ENCODE data around the gene SGO2.

The SGO2 gene

DNA sequence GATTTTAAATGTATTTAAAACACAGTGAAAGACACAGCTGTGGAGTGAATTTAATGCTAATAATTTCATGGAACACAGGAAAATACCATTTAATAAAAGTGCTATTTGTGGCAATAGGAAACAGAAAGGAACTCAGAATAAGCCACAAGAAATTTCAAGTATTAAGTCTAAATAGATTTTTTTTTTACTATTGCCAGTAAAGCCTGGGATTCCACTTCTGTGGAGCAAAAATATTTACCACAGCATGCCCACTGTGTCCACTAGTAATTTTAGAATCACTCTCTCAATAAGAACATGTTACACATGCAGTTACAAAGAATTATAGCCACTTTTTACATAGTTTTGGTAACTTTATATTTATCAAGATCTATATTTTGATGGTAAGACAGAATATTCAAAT is 33.4 kb upstream of the SGO2 start:
- H3K4me3 ChIP-seq (ENCODE audit: low read depth in 1 of 2, low read length in 2 of 2), result no peak overlapping the region
- H3K36me3 ChIP-seq (ENCODE audit: control insufficient read depth in 1 of 2, insufficient read depth in 2 of 2, low read length in 2 of 2), result peaks cover 14 to 66% of the 10 kb centered on the region in 2 donors
- H3K27ac ChIP-seq (ENCODE audit: low read depth, low read length), result no peak overlapping the region
- H3K27me3 ChIP-seq (ENCODE audit: control insufficient read depth in 1 of 2, insufficient read depth in 2 of 2, low read length in 2 of 2), result no peaks in the 10 kb centered on the region
- H3K9me3 ChIP-seq (ENCODE audit: control insufficient read depth in 1 of 2, low read length in 2 of 2), result no peaks in the 10 kb centered on the region
- no peak overlapping the region for H3K9ac ChIP-seq (ENCODE audit: low read depth in 1 of 2, low read length in 2 of 2)
- H3K4me1 ChIP-seq (ENCODE audit: control insufficient read depth in 1 of 2, insufficient read depth in 2 of 2, low read length in 2 of 2), result no peaks in the 10 kb centered on the region

DNA sequence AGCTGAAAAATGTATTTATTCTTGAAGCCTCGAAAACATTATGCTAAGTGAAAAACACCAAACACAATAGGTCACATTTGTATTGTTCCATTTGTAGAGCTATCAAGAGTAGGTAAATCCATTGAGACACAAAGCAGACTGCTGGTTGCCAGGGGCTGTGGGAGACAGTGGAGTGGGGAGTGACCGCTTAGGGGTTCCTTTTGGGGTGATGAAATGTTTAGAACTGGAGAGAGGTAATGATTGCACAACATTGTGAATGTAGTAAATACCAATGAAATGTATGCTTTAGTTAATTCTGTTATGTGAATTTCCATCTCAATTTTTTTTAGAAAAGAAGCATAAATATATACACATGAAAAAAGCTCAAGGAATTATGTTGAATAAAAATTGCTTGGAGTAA is 32.0 kb upstream of the SGO2 start:
- H3K9ac ChIP-seq (ENCODE audit: low read depth in 1 of 2, low read length in 2 of 2), result no peak overlapping the region
- H3K4me3 ChIP-seq (ENCODE audit: low read depth in 1 of 2, low read length in 2 of 2), result no peak overlapping the region
- H3K27me3 ChIP-seq (ENCODE audit: control insufficient read depth in 1 of 2, insufficient read depth in 2 of 2, low read length in 2 of 2), result no peaks in the 10 kb centered on the region
- H3K27ac ChIP-seq (ENCODE audit: low read depth, low read length), result no peak overlapping the region
- H3K36me3 ChIP-seq (ENCODE audit: control insufficient read depth in 1 of 2, insufficient read depth in 2 of 2, low read length in 2 of 2), result peaks cover 19 to 78% of the 10 kb centered on the region in 2 donors
- H3K9me3 ChIP-seq (ENCODE audit: control insufficient read depth in 1 of 2, low read length in 2 of 2), result no peaks in the 10 kb centered on the region
- H3K4me1 ChIP-seq (ENCODE audit: control insufficient read depth in 1 of 2, insufficient read depth in 2 of 2, low read length in 2 of 2), result no peaks in the 10 kb centered on the region

DNA sequence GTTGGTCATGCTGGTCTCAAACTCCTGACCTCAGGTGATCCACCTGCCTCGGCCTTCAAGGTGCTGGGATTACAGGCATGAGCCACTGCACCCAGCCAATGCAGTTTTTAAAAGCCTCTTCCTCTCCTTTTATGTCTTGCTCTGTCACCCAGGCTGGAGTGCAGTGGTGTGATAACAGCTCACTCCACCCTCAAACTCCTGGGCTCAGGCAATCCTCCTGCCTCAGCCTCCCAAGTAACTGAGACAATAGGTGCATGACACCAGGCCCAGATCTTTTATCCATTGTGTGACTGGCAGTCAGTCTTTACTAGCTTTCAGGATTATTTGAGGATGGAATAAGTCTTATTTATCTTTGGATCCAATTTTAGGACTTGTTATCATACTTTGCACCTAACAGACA is 29.3 kb upstream of the SGO2 start:
- no peak overlapping the region for H3K4me3 ChIP-seq (ENCODE audit: low read depth in 1 of 2, low read length in 2 of 2)
- no peak overlapping the region for H3K27ac ChIP-seq (ENCODE audit: low read depth, low read length)
- no peaks in the 10 kb centered on the region for H3K4me1 ChIP-seq (ENCODE audit: control insufficient read depth in 1 of 2, insufficient read depth in 2 of 2, low read length in 2 of 2)
- H3K27me3 ChIP-seq (ENCODE audit: control insufficient read depth in 1 of 2, insufficient read depth in 2 of 2, low read length in 2 of 2), result no peaks in the 10 kb centered on the region
- H3K9ac ChIP-seq (ENCODE audit: low read depth in 1 of 2, low read length in 2 of 2), result no peak overlapping the region
- no peaks in the 10 kb centered on the region for H3K9me3 ChIP-seq (ENCODE audit: control insufficient read depth in 1 of 2, low read length in 2 of 2)
- peaks cover 8 to 56% of the 10 kb centered on the region in 2 donors for H3K36me3 ChIP-seq (ENCODE audit: control insufficient read depth in 1 of 2, insufficient read depth in 2 of 2, low read length in 2 of 2)

DNA sequence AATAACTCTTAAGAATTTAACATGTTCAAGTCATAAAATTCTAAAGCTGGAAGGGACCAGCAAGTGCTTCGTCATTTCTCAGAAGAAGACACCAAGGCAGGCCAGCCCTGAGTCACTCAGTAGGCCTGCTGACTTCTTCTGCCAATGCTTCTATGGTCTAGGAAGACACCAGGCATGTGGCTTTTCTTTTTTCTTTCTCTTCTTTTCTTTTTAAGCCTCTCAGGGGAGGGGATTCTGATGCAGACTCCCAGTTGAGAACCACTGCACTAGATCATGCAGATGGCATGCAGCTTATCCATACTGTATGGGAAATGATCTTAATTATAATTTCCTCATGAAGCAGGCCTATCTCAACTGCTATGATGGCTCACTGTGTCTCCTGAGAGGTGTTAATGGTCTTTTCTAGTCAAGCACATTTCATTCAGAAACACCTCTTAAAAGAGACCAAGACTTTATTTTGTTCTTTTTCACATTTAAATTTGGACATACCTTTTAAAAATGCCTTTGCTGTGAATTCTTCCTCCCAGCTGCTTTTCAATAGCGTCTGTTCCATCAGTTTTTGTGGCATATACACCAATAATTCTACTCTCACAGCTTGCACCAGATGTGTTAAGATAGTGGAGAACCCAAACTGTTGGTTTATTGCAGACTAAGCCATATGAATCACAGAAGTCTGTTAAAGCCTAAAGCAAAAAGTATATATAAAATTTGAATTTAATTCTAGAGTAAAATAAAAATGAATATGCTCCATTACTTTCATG is 27.4 kb upstream of the SGO2 start:
- no peaks in the 10 kb centered on the region for H3K9me3 ChIP-seq (ENCODE audit: control insufficient read depth in 1 of 2, low read length in 2 of 2)
- no peak overlapping the region for H3K9ac ChIP-seq (ENCODE audit: low read depth in 1 of 2, low read length in 2 of 2)
- H3K4me3 ChIP-seq (ENCODE audit: low read depth in 1 of 2, low read length in 2 of 2), result no peak overlapping the region
- H3K27ac ChIP-seq (ENCODE audit: low read depth, low read length), result no peak overlapping the region
- H3K27me3 ChIP-seq (ENCODE audit: control insufficient read depth in 1 of 2, insufficient read depth in 2 of 2, low read length in 2 of 2), result no peaks in the 10 kb centered on the region
- no peaks in the 10 kb centered on the region for H3K4me1 ChIP-seq (ENCODE audit: control insufficient read depth in 1 of 2, insufficient read depth in 2 of 2, low read length in 2 of 2)
- peaks cover 8 to 48% of the 10 kb centered on the region in 2 donors for H3K36me3 ChIP-seq (ENCODE audit: control insufficient read depth in 1 of 2, insufficient read depth in 2 of 2, low read length in 2 of 2)

DNA sequence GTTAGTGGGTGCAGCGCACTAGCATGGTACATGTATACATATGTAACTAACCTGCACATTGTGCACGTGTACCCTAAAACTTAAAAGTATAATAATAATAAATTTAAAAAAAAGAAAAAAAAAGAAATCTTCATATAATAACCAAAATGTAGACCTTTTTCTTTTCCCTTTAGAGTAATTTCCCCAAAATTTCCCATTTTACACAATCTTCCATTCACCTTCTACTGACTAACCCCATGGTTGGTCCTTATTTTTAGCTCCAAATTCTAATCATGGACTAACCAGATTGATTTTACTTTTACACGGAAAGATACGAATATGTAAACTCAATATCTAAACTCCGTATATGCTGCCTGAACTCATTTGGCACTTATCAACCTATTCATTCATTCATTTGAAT is 23.8 kb upstream of the SGO2 start:
- Histone ChIP-seq H3K9ac (ENCODE audit: low read depth in 1 of 2, low read length in 2 of 2) (no peak overlapping the region), H3K27me3 (ENCODE audit: control insufficient read depth in 1 of 2, insufficient read depth in 2 of 2, low read length in 2 of 2) (no peaks in the 10 kb centered on the region), H3K9me3 (ENCODE audit: control insufficient read depth in 1 of 2, low read length in 2 of 2) (no peaks in the 10 kb centered on the region), H3K36me3 (ENCODE audit: control insufficient read depth in 1 of 2, insufficient read depth in 2 of 2, low read length in 2 of 2) (peaks cover 5 to 26% of the 10 kb centered on the region in 2 donors), H3K4me3 (ENCODE audit: low read depth in 1 of 2, low read length in 2 of 2) (no peak overlapping the region), H3K27ac (ENCODE audit: low read depth, low read length) (no peak overlapping the region), H3K4me1 (ENCODE audit: control insufficient read depth in 1 of 2, insufficient read depth in 2 of 2, low read length in 2 of 2) (no peaks in the 10 kb centered on the region)

DNA sequence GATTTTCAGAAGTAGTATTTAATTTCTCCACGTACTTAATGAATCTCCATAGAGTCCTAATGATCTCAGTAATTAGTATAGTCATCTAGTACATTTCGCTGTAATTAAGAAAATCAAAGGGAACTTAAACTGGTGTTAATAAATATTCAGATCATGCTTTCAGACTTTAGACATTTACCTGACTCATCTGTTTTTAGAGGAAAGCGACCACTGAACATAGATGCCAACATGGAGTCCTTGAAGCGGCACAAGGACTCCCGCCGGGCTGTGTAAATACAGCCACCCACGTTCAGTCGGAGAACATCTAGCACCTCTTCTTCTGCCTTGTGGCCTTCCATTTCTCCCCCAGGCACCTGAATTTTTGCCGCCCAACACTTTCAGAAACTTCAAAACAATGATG is 19.3 kb upstream of the SGO2 start:
- Histone ChIP-seq H3K4me1 (ENCODE audit: control insufficient read depth in 1 of 2, insufficient read depth in 2 of 2, low read length in 2 of 2) (peaks cover 12 to 15% of the 10 kb centered on the region in 2 donors), H3K27me3 (ENCODE audit: control insufficient read depth in 1 of 2, insufficient read depth in 2 of 2, low read length in 2 of 2) (no peaks in the 10 kb centered on the region), H3K9ac (ENCODE audit: low read depth in 1 of 2, low read length in 2 of 2) (no peak overlapping the region), H3K36me3 (ENCODE audit: control insufficient read depth in 1 of 2, insufficient read depth in 2 of 2, low read length in 2 of 2) (peaks cover 0 to 9% of the 10 kb centered on the region in 2 donors), H3K27ac (ENCODE audit: low read depth, low read length) (no peak overlapping the region), H3K9me3 (ENCODE audit: control insufficient read depth in 1 of 2, low read length in 2 of 2) (no peaks in the 10 kb centered on the region), H3K4me3 (ENCODE audit: low read depth in 1 of 2, low read length in 2 of 2) (no peak overlapping the region)

DNA sequence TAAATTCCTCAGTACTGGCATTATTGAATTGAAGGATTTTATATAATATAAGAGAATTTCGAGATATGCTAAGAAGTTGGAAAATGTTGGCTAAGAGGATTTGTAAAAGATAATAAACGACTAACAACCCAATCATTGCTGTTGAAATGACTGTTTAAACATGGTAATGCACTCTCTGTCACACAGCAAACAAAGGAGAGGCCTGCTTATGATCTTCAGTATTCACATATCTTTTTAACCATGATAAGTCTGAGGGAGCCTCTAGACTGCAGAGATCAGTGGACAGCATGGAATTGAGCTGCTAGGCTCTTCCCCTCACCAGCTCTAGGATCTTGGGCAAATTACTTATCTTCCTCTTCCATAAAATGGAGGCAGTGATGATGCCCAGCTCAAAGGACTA is 18.8 kb upstream of the SGO2 start:
- H3K27me3 ChIP-seq (ENCODE audit: control insufficient read depth in 1 of 2, insufficient read depth in 2 of 2, low read length in 2 of 2), result no peaks in the 10 kb centered on the region
- no peaks in the 10 kb centered on the region for H3K9me3 ChIP-seq (ENCODE audit: control insufficient read depth in 1 of 2, low read length in 2 of 2)
- peaks cover 12 to 15% of the 10 kb centered on the region in 2 donors for H3K4me1 ChIP-seq (ENCODE audit: control insufficient read depth in 1 of 2, insufficient read depth in 2 of 2, low read length in 2 of 2)
- no peak overlapping the region for H3K9ac ChIP-seq (ENCODE audit: low read depth in 1 of 2, low read length in 2 of 2)
- H3K4me3 ChIP-seq (ENCODE audit: low read depth in 1 of 2, low read length in 2 of 2), result no peak overlapping the region
- peaks cover 0 to 9% of the 10 kb centered on the region in 2 donors for H3K36me3 ChIP-seq (ENCODE audit: control insufficient read depth in 1 of 2, insufficient read depth in 2 of 2, low read length in 2 of 2)
- no peak overlapping the region for H3K27ac ChIP-seq (ENCODE audit: low read depth, low read length)

DNA sequence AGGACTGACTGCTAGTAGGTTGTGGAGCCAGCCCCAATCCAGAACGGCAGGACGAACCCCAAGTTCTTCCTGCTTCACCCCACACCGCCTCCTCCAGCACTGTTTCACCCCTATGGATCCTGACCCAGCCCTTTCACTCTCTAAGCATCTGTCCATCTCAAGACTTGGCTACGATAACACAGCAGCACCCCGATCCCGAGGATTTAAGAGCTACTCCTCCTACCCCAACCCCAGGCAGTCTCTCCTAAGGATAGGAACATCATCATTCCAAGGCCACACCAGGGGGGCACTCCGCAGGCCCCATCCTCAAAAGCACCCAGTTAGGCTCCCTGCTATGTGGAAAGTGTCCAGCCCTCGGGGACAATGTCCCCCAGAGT is 16.8 kb upstream of the SGO2 start:
- Histone ChIP-seq H3K4me3 (ENCODE audit: low read depth in 1 of 2, low read length in 2 of 2) (peak overlapping the region; percentile 90 to 92), H3K27ac (ENCODE audit: low read depth, low read length) (no peak overlapping the region), H3K9me3 (ENCODE audit: control insufficient read depth in 1 of 2, low read length in 2 of 2) (no peaks in the 10 kb centered on the region), H3K27me3 (ENCODE audit: control insufficient read depth in 1 of 2, insufficient read depth in 2 of 2, low read length in 2 of 2) (peaks cover 0 to 10% of the 10 kb centered on the region in 2 donors), H3K9ac (ENCODE audit: low read depth in 1 of 2, low read length in 2 of 2) (peak overlapping the region; percentile 68 to 85), H3K36me3 (ENCODE audit: control insufficient read depth in 1 of 2, insufficient read depth in 2 of 2, low read length in 2 of 2) (peaks cover 0 to 5% of the 10 kb centered on the region in 2 donors), H3K4me1 (ENCODE audit: control insufficient read depth in 1 of 2, insufficient read depth in 2 of 2, low read length in 2 of 2) (peaks cover 12 to 15% of the 10 kb centered on the region in 2 donors)

DNA sequence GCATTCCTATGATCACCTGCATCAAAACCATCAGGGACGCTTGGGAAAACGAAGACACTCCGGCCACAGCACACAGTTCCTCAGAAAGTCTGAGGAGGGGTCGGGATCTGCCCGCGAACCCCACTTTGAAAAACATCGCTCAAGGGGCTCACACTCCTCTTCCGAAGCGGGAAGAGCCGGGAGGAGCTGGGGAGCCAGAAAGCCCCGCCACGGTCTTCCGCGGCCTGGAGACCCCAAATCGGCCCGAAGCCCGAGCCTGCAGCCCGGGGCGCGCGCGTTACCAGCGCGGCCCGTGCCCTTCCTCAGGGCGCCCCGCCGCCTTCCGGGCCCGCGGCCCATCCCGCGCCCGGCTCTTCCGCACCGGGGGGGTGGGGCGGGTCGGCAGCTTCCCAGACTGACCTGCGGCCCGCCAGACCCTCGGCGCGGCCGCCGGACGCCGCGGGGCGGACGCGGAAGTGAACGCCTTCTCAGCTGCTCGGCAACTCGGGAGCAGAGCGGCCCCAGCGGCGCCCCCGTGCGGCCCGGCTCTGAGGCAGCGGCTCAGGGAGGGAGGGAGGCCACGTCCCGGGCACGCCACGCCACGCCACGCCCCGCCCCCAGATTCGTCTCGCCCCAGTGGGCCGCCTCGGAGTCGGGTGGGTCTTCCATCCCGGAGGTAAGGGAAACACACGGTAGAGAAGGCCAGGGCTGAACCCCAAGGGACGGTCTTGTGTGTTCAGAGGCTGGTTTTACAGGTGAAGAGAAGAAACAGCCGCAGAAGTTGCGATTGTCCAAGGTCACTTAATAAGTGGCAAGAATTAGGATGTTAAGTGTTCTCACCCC is 16.2 kb upstream of the SGO2 start, which contains the start of gene KCTD18:
KCTD18 (minus strand) TSS at position 457 of the 822 bp plus-strand sequence. CDS start 3,052 bp downstream, outside the sequence.
- Histone ChIP-seq H3K27me3 (ENCODE audit: control insufficient read depth in 1 of 2, insufficient read depth in 2 of 2, low read length in 2 of 2) (peaks cover under 1 to 10% of the 10 kb centered on the region in 2 donors), H3K4me1 (ENCODE audit: control insufficient read depth in 1 of 2, insufficient read depth in 2 of 2, low read length in 2 of 2) (peaks cover 12 to 15% of the 10 kb centered on the region in 2 donors), H3K36me3 (ENCODE audit: control insufficient read depth in 1 of 2, insufficient read depth in 2 of 2, low read length in 2 of 2) (peaks cover 0 to 5% of the 10 kb centered on the region in 2 donors), H3K4me3 (ENCODE audit: low read depth in 1 of 2, low read length in 2 of 2) (peak within 1 kb of the TSS; percentile 90 to 92), H3K9me3 (ENCODE audit: control insufficient read depth in 1 of 2, low read length in 2 of 2) (no peaks in the 10 kb centered on the region), H3K27ac (ENCODE audit: low read depth, low read length) (no peak within 1 kb of the TSS), H3K9ac (ENCODE audit: low read depth in 1 of 2, low read length in 2 of 2) (peak within 1 kb of the TSS; percentile 76 to 85)

DNA sequence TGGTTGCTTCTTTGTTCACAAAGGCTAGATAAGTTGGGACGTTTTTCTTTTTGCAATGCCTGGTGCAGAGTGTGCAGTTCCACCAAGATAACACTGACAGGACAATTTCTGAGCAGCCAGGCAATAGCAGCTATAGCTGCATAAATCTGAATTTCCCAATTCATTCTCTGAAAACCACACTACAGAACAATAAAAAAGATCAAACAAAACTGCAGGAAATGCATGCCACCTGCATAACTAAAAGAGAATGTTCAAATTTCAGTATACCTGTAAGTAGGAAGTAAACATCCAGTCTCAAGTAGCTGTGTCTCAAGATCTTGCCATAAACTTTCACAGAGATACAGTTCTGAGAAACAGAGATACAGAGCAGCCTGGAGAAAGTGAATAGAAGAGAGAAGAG is 10.9 kb upstream of the SGO2 start:
- no peak overlapping the region for H3K27ac ChIP-seq (ENCODE audit: low read depth, low read length)
- H3K9ac ChIP-seq (ENCODE audit: low read depth in 1 of 2, low read length in 2 of 2), result no peak overlapping the region
- no peaks in the 10 kb centered on the region for H3K9me3 ChIP-seq (ENCODE audit: control insufficient read depth in 1 of 2, low read length in 2 of 2)
- H3K36me3 ChIP-seq (ENCODE audit: control insufficient read depth in 1 of 2, insufficient read depth in 2 of 2, low read length in 2 of 2), result no peaks in the 10 kb centered on the region
- no peak overlapping the region for H3K4me3 ChIP-seq (ENCODE audit: low read depth in 1 of 2, low read length in 2 of 2)
- peaks cover 5 to 8% of the 10 kb centered on the region in 2 donors for H3K4me1 ChIP-seq (ENCODE audit: control insufficient read depth in 1 of 2, insufficient read depth in 2 of 2, low read length in 2 of 2)
- H3K27me3 ChIP-seq (ENCODE audit: control insufficient read depth in 1 of 2, insufficient read depth in 2 of 2, low read length in 2 of 2), result peaks cover 3 to 10% of the 10 kb centered on the region in 2 donors

All from duodenal mucosa (tissue), 2 donors.